ENCODE measurements around the gene TSEN2. TPM values are rescaled to one million over a fixed set of nuclear protein-coding genes. Genes with fewer than 3 reads are reported as not detected.

The TSEN2 gene
- total and polyA plus RNA-seq, 2 of the 13 experiments (the other 11 are each of a cell fraction or from before 2014, with no cell fraction given) = 11.0 to 17.3 TPM

GRCh38 chr3:12479919-12480427 lies 4.3 kb upstream of the TSEN2 start (continued):
- no peak for TF ChIP-seq FOXP4 (CRISPR knock-in tag; IDR thresholded peaks at IDR 0.05)
- TF ChIP-seq SIN3B (IDR thresholded peaks at IDR 0.05; ENCODE audit: low read length) = no peak
- TF ChIP-seq HNRNPLL (IDR thresholded peaks at IDR 0.05; ENCODE audit: low read depth, low read length, poor library complexity, severe bottlenecking) = no peak
- TF ChIP-seq NCOA2 (CRISPR knock-in tag; IDR thresholded peaks at IDR 0.05) = no peak
- TF ChIP-seq ZBTB38 (CRISPR knock-in tag; IDR thresholded peaks at IDR 0.05) = 0 out of 2 replicates have a peak, but pooled peaks have one; percentile 17
- TF ChIP-seq CENPT (CRISPR knock-in tag; IDR thresholded peaks at IDR 0.05; ENCODE audit: low read depth) = no peak
- TF ChIP-seq ZNF292 (CRISPR knock-in tag; IDR thresholded peaks at IDR 0.05; ENCODE audit: borderline replicate concordance, low read depth) = peak; percentile 44; the same call in 1 of the 2 replicates
- TF ChIP-seq ZSCAN31 (CRISPR knock-in tag; IDR thresholded peaks at IDR 0.05; ENCODE audit: low read depth) = no peak
- TF ChIP-seq ZNF18 (CRISPR knock-in tag; IDR thresholded peaks at IDR 0.05; ENCODE audit: insufficient replicate concordance) = no peak
- TF ChIP-seq ZNF503 (CRISPR knock-in tag; IDR thresholded peaks at IDR 0.05) = no peak
- no peak for TF ChIP-seq ZNF180 (CRISPR knock-in tag; IDR thresholded peaks at IDR 0.05; ENCODE audit: borderline replicate concordance, low read depth)
- TF ChIP-seq TMF1 (CRISPR knock-in tag; IDR thresholded peaks at IDR 0.05; ENCODE audit: low read depth) = no peak
- TF ChIP-seq NFE2L1 (CRISPR knock-in tag; IDR thresholded peaks at IDR 0.05; ENCODE audit: borderline replicate concordance) = no peak
- TF ChIP-seq ZNF597 (CRISPR knock-in tag; IDR thresholded peaks at IDR 0.05) = no peak
- no peak for TF ChIP-seq ZNF740 (CRISPR knock-in tag; IDR thresholded peaks at IDR 0.05)
- no peak for TF ChIP-seq ZNF333 (CRISPR knock-in tag; IDR thresholded peaks at IDR 0.05; ENCODE audit: borderline replicate concordance)
- peak; percentile 92 for TF ChIP-seq SMC3 (IDR thresholded peaks at IDR 0.05; ENCODE audit: low read length)
- no peak for TF ChIP-seq IRF1 (CRISPR knock-in tag; IDR thresholded peaks at IDR 0.05; ENCODE audit: low read depth)
- TF ChIP-seq ZSCAN22 (CRISPR knock-in tag; IDR thresholded peaks at IDR 0.05) = no peak
- 0 out of 2 replicates have a peak, but pooled peaks have one; percentile 28 for TF ChIP-seq MTERF4 (CRISPR knock-in tag; IDR thresholded peaks at IDR 0.05)
